Measurements from ENCODE around the gene NUDT17. TPM values are rescaled to one million over a fixed set of nuclear protein-coding genes. Genes with fewer than 3 reads are reported as not detected.

The NUDT17 gene
- total and polyA plus RNA-seq, 2 of the 8 experiments (the other 6 are each of a cell fraction or from before 2014, with no cell fraction given), result 2.7 to 4.1 TPM

GRCh38 chr1:145799806-145800205 is 45.6 kb upstream of the NUDT17 start:
- peaks cover 0 to 5% (median 0%) of the 10 kb centered on the region in 4 experiments; a peak in 2 of 7 replicates for H3K4me1 ChIP-seq (replicated peaks in 1 of 4; ENCODE audit: control insufficient read depth in 3 of 4, insufficient read depth in 4 of 4, low read length in 3 of 4)

More at GRCh38 chr1:145799806-145800205, 45.6 kb upstream of the NUDT17 start:
- no peak overlapping the region for H2BK20ac ChIP-seq (ENCODE audit: low read length)
- no peaks in the 10 kb centered on the region for H3K27me3 ChIP-seq (replicated peaks in 1 of 4; ENCODE audit: control insufficient read depth in 3 of 4, extremely low read depth in 1 of 4, insufficient read depth in 3 of 4, low read length in 3 of 4)
- H3K9ac ChIP-seq (replicated peaks in 1 of 4; ENCODE audit: extremely low read depth in 1 of 4, low read depth in 3 of 4, low read length in 3 of 4), result no peak overlapping the region
- no peak overlapping the region for H2BK5ac ChIP-seq (ENCODE audit: low read depth, low read length)
- H3K23me2 ChIP-seq (ENCODE audit: low read depth, low read length), result no peaks in the 10 kb centered on the region
- H4K8ac ChIP-seq (ENCODE audit: extremely low read depth, insufficient read depth, low read length), result no peak overlapping the region
- 87% methylated on average over 2 of the region's 2 CpGs; no CpG with 5 or more reads in 1 of the 2 experiments for WGBS, 2 experiments (ENCODE audit: extremely low coverage in 1 of 2, insufficient coverage in 1 of 2, insufficient read length in 1 of 2, insufficient replicate concordance in 2 of 2, low coverage in 1 of 2, low lambda C conversion rate in 2 of 2, missing lambda C conversion rate in 1 of 2)
- H3K23ac ChIP-seq (ENCODE audit: insufficient read length), result no peak overlapping the region
- no peak overlapping the region for H3K4ac ChIP-seq (replicated peaks; ENCODE audit: insufficient read length, low read depth, low read length)
- H3K27ac ChIP-seq (ENCODE audit: low read depth, low read length), result no peak overlapping the region
- H3K14ac ChIP-seq (ENCODE audit: insufficient read length), result no peak overlapping the region
- no peak overlapping the region for H3K18ac ChIP-seq (ENCODE audit: extremely low read depth, low read length)
- H3K36me3 ChIP-seq (ENCODE audit: control insufficient read depth in 2 of 4, insufficient read depth in 4 of 4, low read length in 3 of 4), result no peaks in the 10 kb centered on the region; a peak in 1 of 8 replicates
- no peak overlapping the region for H3K56ac ChIP-seq (replicated peaks; ENCODE audit: insufficient read length, low read depth, low read length)
- H4K5ac ChIP-seq (ENCODE audit: insufficient read length, low read depth, low read length), result no peak overlapping the region
- peaks cover 4% of the 10 kb centered on the region in 2 experiments; a peak in 1 of 4 replicates for H3K9me3 ChIP-seq (ENCODE audit: insufficient read depth in 2 of 2, low read depth in 1 of 2, low read length in 1 of 2)
- peaks cover 5% of the 10 kb centered on the region; the same call in 1 of the 2 replicates for H3K79me1 ChIP-seq (ENCODE audit: low read depth, low read length)
- H3K4me2 ChIP-seq (ENCODE audit: insufficient read depth in 1 of 2, low read depth in 2 of 2, low read length in 2 of 2), result no peak overlapping the region
- POLR2A ChIA-PET (ENCODE audit: partially characterized antibody), result no interaction called here
- no peak overlapping the region for H4K91ac ChIP-seq (replicated peaks; ENCODE audit: insufficient read length, low read length)
- no peak overlapping the region for H3K4me3 ChIP-seq (ENCODE audit: extremely low read depth in 1 of 4, insufficient read depth in 2 of 4, low read depth in 3 of 4, low read length in 4 of 4)
- FAIRE-seq (no peak), DNase-seq (ENCODE audit: low read depth in 1 of 2, low spot score in 2 of 2) (no peak)
- no peak overlapping the region for H2BK15ac ChIP-seq (ENCODE audit: low read length)
- H2BK12ac ChIP-seq (ENCODE audit: low read depth, low read length), result no peak overlapping the region
- H2AK5ac ChIP-seq (ENCODE audit: low read depth, low read length), result no peak overlapping the region
- TF ChIP-seq TCF12 (IDR thresholded peaks at IDR 0.05; ENCODE audit: low read depth, low read length), result no peak
- TF ChIP-seq CBX8 (IDR thresholded peaks at IDR 0.05; ENCODE audit: borderline replicate concordance, low read depth, low read length), result no peak
- CTCF ChIA-PET (ENCODE audit: partially characterized antibody), result no interaction called here
- H3K79me2 ChIP-seq (ENCODE audit: control insufficient read depth in 1 of 2, insufficient read depth in 2 of 2, low read length in 2 of 2), result peaks cover 0 to 23% of the 10 kb centered on the region in 2 experiments; a peak in 2 of 4 replicates
- H4K20me1 ChIP-seq (replicated peaks in 1 of 2; ENCODE audit: control insufficient read depth in 1 of 2, insufficient read depth in 2 of 2, low read length in 2 of 2), result peaks cover 0 to 2% of the 10 kb centered on the region in 2 experiments
- H2BK120ac ChIP-seq (replicated peaks; ENCODE audit: low read depth, low read length), result no peak overlapping the region
- H2AFZ ChIP-seq (ENCODE audit: low read length), result no peak overlapping the region
